GM19455 (cell line): ENCODE results near the gene CIDEC.
"Not testable (repeated sequence)": the region's sequence is repeated elsewhere in the genome, so short reads cannot be mapped to it uniquely, and the experiment has no call there.

Experiments
- ATAC-seq: cut with Tn5 transposase; IDR thresholded peaks from one replicate; pipeline ENCODE4 v1.9.1; 2021; ENCODE audit not compliant: unreplicated experiment

Gene CIDEC

GRCh38 chr3:9881441-9881840, 1.4 kb upstream of the CIDEC start:
- no peak for ATAC-seq

DNA sequence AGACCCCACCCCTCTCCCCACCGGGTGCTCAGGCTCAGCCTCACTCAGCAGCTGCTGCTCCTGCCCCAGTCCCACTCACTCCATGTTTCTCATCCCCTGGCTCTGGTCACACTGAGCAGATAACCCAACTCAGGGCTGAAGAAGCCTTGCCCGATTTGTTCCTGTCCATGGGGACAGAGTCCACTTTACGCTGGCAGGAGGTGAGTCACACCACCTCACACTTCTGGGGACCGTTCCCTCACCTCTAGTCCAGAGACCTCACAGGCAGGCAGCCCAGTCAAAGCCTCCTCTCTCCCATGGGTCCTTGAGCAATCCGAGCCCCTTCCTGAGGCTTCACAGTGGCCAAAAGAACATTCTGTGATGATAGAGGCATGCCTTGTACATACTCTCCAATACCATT, 1.4 kb downstream of the CIDEC start:
- ATAC-seq: no peak

- no peak for ATAC-seq
These were observed 3.1 kb downstream of the CIDEC start for GRCh38 chr3:9876991-9877390.

GRCh38 chr3:9876255-9876654, 3.8 kb downstream of the CIDEC start:
- not testable (repeated sequence) for ATAC-seq

- ATAC-seq: no peak
These were observed 4.6 kb downstream of the CIDEC start for GRCh38 chr3:9875448-9875847.

DNA sequence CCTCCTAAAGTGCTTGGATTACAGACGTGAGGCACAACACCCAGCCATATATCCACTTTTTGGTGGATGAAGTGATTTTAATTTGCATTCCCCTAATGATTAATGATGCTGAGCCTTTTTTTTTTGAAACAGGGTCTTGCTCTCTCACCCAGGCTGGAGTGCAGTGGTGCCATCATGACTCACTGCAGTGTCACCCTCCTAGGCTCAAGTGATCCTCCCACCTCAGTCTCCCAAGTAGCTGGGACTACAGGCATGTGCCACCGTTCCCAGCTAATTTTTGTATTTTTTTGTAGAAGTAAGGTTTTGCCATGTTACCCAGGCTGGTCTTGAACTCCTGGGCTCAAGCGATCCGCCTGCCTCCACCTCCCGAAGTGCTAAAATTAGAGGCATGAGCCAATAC, 8.0 kb downstream of the CIDEC start:
- not testable (repeated sequence) for ATAC-seq

- no peak for ATAC-seq
These were observed 9.1 kb downstream of the CIDEC start for GRCh38 chr3:9870978-9871377.

GRCh38 chr3:9869955-9870354, 10.1 kb downstream of the CIDEC start:
- no peak for ATAC-seq

GRCh38 chr3:9867106-9867505, 12.9 kb downstream of the CIDEC start:
- ATAC-seq: no peak

DNA sequence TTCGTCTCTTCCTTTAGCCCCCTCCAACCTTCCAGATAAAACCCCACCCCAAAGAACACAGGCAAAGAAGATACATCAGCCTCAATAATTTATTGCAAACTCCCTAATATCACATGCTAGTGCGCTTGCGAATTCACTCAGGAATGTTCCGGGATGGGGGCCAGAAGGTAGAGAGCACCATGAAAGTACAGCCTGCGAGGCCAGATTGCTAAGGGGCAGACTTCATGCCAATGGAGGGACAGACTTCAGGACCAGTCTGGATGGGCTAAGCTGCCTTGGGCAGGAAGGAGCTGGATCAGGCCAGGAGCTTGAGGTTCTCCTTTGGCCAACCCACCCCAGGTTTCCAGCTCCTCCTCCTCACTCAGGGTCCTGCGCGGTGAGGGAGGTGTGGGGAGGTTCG, 13.4 kb downstream of the CIDEC start:
- ATAC-seq: no peak

GRCh38 chr3:9865125-9865637, 14.9 kb downstream of the CIDEC start:
- not testable (repeated sequence) for ATAC-seq

DNA sequence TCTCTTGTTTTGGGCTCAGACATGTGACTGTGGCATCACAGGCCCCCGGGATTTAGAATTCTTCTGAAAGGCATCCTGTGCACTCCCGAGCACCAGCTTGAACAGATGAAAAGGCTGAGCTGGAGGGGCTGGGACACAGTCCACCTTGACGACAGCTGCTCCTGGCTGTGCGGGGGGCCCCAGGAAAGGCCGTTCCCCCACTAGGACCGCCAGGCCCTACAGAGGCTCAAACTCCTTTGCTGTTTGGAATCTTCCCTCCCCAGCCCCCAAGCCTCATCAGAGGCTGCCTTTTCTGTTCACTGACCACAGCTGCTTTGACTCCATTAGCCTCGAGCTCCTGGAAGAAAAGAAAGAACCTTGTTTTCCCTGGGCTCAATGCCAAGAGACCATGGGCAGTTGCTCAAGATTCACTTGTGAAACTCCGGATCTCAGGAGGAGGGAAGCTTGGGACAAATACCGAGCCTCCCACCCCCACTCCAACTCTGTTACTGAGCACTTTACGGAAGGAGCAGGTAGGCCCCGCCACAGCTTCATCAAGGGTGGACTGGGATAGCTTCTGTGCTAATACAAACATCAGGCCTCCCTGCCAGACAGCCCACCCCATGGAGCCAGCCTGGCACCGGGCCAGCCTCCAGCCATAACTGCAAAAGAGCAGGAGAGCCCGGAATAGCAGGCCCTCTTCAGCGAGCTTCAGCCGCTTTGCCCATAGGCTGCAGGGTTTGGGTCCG, 15.7 kb downstream of the CIDEC start:
- no peak for ATAC-seq

DNA sequence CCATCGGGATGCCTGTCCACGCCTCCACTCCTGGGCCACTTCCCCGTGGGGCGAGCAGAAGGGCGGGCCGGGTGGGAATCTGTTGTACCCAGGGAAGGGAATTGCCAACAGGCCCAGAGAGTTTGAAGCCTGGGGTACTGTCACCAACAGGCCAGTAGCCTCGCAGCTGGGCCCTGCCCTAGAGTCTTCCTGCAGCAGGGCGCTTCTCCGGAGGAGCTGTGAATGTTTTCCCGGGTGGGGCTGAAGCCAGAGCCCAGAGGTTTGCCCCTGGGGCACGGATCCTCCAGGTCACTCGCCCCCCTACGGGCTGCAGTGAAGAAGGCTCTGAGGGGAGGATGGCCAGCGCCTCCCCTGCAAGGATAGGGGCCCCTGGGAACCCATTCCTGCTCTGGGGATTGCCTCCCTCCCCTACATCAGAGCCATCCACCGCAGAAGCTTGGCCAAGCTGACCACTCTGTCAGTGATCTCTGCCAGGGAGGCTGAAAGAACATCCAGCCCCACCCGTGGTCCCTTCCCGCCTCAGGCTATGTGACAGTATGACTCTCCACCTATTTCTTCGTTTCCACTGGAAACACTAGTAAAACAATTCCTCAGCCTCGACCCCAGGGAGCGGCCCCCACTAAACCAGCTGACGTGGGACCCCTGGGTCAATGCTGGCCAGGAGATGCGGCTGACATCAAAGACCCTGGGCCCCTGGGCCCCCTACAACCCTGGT, 16.8 kb downstream of the CIDEC start:
- ATAC-seq: no peak

DNA sequence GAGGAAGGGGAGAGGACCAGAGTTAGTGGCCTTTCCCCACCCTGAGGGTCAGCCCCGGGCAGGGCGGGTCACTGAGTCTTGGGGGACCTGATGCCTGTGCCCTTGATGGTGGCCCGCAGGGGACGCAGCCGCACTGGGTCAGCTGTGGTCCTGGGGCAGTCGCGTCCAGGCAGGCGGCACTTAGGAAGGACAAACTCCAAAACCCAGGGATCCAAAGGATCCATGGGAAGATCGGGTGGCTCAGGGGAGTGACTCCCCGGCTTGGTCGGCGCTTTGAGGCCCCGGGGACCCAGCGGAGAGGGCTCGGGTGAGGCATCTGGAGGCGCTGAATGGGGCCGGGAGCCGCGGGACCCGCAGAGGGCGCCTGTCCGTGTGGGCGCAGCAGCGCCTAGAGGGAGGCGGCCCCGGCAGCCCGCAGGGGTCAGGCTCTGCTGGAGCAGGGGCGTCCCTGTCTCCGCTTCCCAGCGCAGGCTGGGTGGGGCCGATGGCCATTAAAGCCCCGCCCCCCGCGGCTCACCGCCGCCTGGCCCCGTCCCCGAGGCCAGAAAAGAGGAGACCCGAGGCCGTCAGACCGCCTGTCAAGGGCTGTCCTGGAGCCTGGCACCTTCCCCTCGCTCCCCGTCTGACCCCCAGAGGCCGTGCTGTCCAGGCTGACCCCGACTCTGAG, 17.5 kb downstream of the CIDEC start:
- no peak for ATAC-seq

GRCh38 chr3:9861626-9862130, 18.4 kb downstream of the CIDEC start:
- ATAC-seq: no peak

- ATAC-seq: no peak
These were observed 18.9 kb downstream of the CIDEC start for GRCh38 chr3:9861201-9861600.

DNA sequence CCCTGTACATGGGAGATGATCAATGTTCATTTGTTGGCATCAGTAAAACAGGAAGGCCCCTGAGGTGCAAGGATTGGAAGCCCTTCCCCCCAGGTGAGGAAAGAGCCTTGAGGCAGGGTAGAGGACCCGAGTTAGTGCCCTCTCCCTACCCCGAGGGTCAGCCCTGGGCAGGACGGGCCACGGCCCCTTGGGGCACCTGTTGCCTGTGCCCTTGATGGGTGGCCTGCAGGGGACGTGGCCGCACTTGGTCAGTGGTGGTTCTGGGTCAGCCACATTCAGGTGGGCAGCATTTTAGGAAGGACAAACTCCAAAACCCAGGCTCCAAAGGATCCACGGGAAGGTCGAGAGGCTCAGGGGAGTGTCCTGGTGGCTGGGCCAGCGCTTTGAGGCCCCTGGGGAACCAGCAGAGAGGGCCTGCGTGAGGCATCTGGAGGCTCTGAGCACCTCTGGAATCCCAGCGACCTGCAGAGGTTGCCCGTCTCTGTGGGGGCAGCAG, 20.5 kb downstream of the CIDEC start:
- no peak for ATAC-seq

GRCh38 chr3:9855594-9855993, 24.5 kb downstream of the CIDEC start:
- ATAC-seq: no peak

DNA sequence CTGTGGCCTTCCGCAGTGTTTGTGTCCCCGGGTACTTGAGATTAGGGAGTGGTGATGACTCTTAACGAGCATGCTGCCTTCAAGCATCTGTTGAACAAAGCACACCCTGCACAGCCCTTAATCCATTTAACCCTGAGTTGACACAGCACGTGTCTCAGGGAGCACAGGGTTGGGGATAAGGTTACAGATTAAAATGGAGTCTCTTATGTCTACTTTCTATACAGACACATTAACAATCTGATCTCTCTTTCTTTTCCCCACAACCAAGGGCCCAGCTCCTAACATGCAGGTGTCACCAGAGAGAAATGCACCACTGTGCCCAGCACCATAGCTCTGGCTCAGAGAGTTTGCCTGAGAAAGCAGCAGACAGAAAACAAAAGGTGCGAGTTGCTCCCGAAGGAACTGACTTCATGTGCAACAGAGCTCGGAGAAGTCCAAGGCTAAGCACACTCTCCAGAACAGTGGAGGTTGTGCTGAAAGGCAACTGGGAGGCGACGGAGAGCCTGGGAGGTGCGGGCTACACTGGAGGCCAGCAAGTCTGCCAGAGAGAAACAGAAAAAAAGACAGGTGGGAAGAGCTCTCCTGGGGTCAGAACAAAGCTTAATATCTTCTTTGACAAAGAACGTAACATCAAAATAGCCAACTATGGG, 25.6 kb downstream of the CIDEC start:
- ATAC-seq: not testable (repeated sequence)

- ATAC-seq: no peak
These were observed 27.5 kb downstream of the CIDEC start for GRCh38 chr3:9852528-9852927.

DNA sequence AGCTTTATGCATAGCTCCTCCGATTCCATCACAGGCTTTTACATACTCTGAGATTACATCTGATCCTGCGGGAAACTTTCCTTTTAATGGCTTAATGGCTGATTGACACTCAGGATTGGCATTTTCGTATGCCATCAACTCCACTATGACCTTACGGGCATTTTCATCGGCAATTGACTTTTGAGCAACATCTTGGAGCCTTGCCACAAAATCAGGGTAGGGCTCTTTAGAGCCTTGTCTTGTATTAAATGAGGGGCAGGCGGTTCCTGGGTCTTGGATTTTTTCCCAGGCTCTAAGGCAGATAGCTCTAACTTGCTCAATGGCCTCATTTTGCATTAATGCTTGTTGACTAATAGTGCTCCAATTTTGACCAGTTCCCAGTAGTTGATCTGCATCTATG, 28.1 kb downstream of the CIDEC start:
- ATAC-seq: not testable (repeated sequence)
